OCI-LY7 (cell line): ENCODE data around the gene ROBO2. TPM values are rescaled to one million over a fixed set of nuclear protein-coding genes. Genes with fewer than 3 reads are reported as not detected.

Source experiments
- BruUV-seq: library from RNA; stranded (reverse); fragments of 400-500 nt; replicated peaks from 2 replicates; lab custom pipeline; 2021; lab: Mats Ljungman, UMichigan
- CTCF ChIA-PET: fragments of 300-600 bp; sonication (Branson Sonifier 250); formaldehyde crosslinking; loops from one replicate; lab custom pipeline; 2022; ENCODE audit warnings: antibody characterized with exemption; ENCODE audit not compliant: unreplicated experiment; lab: Charles Lee
- POLR2A ChIA-PET: fragments of 300-600 bp; sonication (Branson Sonifier 250); formaldehyde crosslinking; loops from one replicate; lab custom pipeline; 2022; ENCODE audit warnings: antibody characterized with exemption; lab: Charles Lee
- DNase-seq: peaks from one replicate; pipeline ENCODE4 v3.0.0-alpha.2; 2015; ENCODE audit warnings: low spot score
- H2AFZ ChIP-seq: fragments of 200-600 bp; sonication (generic), shearing (Covaris generic); 2 replicates; pipeline ENCODE4 v1.6.1; 2014; ENCODE audit warnings: mild to moderate bottlenecking, antibody characterized with exemption, low read length, moderate library complexity
- H3K27ac ChIP-seq: fragments of 200-600 bp; sonication (generic); 2 replicates; pipeline ENCODE4 v1.5.1; 2014; ENCODE audit warnings: mixed run types, low read depth, mild to moderate bottlenecking, moderate library complexity, low read length, inconsistent platforms; ENCODE audit not compliant: poor library complexity, severe bottlenecking
- H3K36me3 ChIP-seq: fragments of 200-600 bp; sonication (generic); 2 replicates; pipeline ENCODE4 v1.6.1; 2014; ENCODE audit warnings: mild to moderate bottlenecking, antibody characterized with exemption, low read length, moderate library complexity, mixed read lengths; ENCODE audit not compliant: insufficient read depth
- H3K4me1 ChIP-seq: fragments of 200-600 bp; sonication (generic); 2 replicates; pipeline ENCODE4 v1.5.1; 2014; ENCODE audit warnings: mild to moderate bottlenecking, low read length; ENCODE audit not compliant: insufficient read depth, poor library complexity, severe bottlenecking
- H3K4me2 ChIP-seq: fragments of 200-600 bp; sonication (generic); 2 replicates; pipeline ENCODE4 v1.6.1; 2014; ENCODE audit warnings: mild to moderate bottlenecking, low read length
- H3K4me3 ChIP-seq: fragments of 200-600 bp; sonication (generic); 2 replicates; pipeline ENCODE4 v1.5.1; 2014; ENCODE audit warnings: mild to moderate bottlenecking, low read depth, low read length; ENCODE audit not compliant: poor library complexity, severe bottlenecking
- H3K79me2 ChIP-seq: fragments of 200-600 bp; sonication (generic); 2 replicates; pipeline ENCODE4 v1.6.1; 2016; ENCODE audit warnings: low read depth, mild to moderate bottlenecking, low read length, moderate library complexity, mixed read lengths; ENCODE audit not compliant: insufficient read depth
- H3K9me2 ChIP-seq: fragments of 200-600 bp; sonication (generic); 2 replicates; pipeline ENCODE4 v1.6.1; 2016; ENCODE audit warnings: mild to moderate bottlenecking, low read length, mixed read lengths; ENCODE audit not compliant: insufficient read depth
- H3K9me3 ChIP-seq: fragments of 200-600 bp; sonication (generic); 2 replicates; pipeline ENCODE4 v1.6.1; 2014; ENCODE audit warnings: mild to moderate bottlenecking, mixed run types, low read length, mixed read lengths
- H4K20me1 ChIP-seq: fragments of 200-600 bp; sonication (generic); 2 replicates; pipeline ENCODE4 v1.6.1; 2014; ENCODE audit warnings: mild to moderate bottlenecking, antibody characterized with exemption, low read length, moderate library complexity, mixed read lengths; ENCODE audit not compliant: insufficient read depth
- EZH2phosphoT487 ChIP-seq: fragments of 200-600 bp; sonication (generic); IDR thresholded peaks from 2 replicates; pipeline ENCODE4 v1.6.1; 2018; ENCODE audit warnings: low read depth, borderline replicate concordance, mild to moderate bottlenecking, mixed run types, antibody characterized with exemption, low read length, moderate library complexity, mixed read lengths
- intact Hi-C: fragments of 100-400 bp; cut with micrococcal nuclease; formaldehyde crosslinking; loops from one replicate; pipeline ENCODE4 v1.10.0; 2022; ENCODE audit not compliant: unreplicated experiment
- total RNA-seq, 2 experiments: library from RNA; depleted of rRNA in 1 of 2; stranded (reverse); fragments of >200 nt in 1 of 2; shearing (Covaris generic) in 1 of 2; gene quantifications; 2 replicates each; pipeline ENCODE4 v1.2.3, GENCODE V29; 2014 to 2022
- TF ChIP-seq, protein P1 (sequence below): fragments of 200-600 bp; sonication (generic); conservative IDR thresholded peaks from 2 replicates; pipeline ENCODE4 v1.5.1; 2014; ENCODE audit warnings: mild to moderate bottlenecking, antibody characterized with exemption, low read length, moderate library complexity, mixed read lengths

ROBO2 gene
- total RNA-seq, 2 experiments from 2014 or later: 0.06 to 4.8 TPM

DNA sequence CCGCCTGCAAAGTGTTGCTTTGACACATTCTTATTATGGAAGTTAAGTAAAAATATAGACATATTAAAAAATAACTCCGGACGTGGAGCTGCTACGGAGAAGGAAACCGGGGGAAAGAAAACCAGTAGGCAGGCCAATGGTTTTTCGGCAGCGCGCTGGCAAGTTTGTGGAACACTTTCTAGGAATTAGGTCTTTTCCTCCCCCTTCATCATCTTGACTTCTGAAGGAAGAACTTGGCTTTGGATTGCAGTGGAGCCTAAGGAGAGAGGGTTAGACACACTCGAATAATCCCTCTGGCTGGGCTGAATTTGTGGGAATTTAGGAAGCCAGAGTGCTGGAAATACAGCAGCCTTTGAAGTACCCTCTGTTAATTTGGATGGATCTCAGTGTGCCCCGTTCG lies 317 bp downstream of the ROBO2 start:
- H3K9me3 ChIP-seq: no peaks in the 10 kb centered on the region
- ChIA-PET POLR2A (no interaction called here), CTCF (no interaction called here)
- no peak overlapping the region for H3K4me2 ChIP-seq
- no peak overlapping the region for H3K4me3 ChIP-seq
- no TSS peak for BruUV-seq
- H3K9me2 ChIP-seq: no peaks in the 10 kb centered on the region
- intact Hi-C loops: no loop called here
- H3K79me2 ChIP-seq: no peaks in the 10 kb centered on the region
- H4K20me1 ChIP-seq: no peaks in the 10 kb centered on the region
- H3K4me1 ChIP-seq: no peaks in the 10 kb centered on the region
- no peak for TF ChIP-seq EZH2phosphoT487
- no peak overlapping the region for H3K27ac ChIP-seq
- no peak for DNase-seq
- no peak overlapping the region for H2AFZ ChIP-seq
- no peaks in the 10 kb centered on the region for H3K36me3 ChIP-seq

DNA sequence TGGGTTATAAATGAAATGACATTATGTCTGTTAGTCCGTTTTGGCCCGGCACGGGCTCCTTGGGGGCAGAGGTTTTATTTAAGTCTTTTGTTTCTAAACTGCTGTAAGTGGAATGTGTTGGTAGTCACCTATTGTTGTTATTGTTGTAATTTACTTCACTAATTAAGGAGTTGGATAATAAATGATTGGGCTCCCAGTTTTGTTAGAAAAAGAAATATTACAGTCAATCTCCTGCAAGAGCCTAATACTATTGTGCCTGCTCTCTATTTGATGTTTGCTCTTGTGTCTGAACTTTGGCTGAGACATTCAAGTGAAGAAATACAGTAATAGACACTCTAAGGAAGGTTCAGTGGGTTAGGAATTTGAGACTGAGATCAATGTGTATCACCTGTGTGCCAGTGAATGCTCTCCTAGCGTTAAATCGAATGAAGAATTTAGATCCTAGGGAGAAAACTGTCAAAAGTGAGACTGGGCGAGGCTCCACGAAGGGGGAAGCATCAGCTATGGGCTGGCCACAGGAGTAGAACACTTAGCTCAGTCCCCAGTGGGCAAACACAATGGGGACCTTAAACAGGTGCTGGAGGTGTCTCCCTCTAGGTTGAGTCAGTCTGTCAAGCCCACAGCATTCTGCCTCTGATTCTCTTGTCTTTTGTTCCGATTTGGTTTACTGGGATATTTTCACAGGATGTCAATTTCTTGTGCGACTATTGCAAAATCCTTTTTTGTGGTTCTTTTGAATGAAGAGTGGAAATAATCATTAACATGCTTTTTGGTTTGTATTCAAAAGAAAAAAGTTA lies 1.2 kb downstream of the ROBO2 start:
- H3K9me2 ChIP-seq: no peaks in the 10 kb centered on the region
- no peaks in the 10 kb centered on the region for H4K20me1 ChIP-seq
- no peak overlapping the region for H3K27ac ChIP-seq
- ChIA-PET CTCF (no interaction called here), POLR2A (no interaction called here)
- no peak overlapping the region for H3K4me3 ChIP-seq
- no peak overlapping the region for H2AFZ ChIP-seq
- intact Hi-C loops: no loop called here
- H3K79me2 ChIP-seq: no peaks in the 10 kb centered on the region
- no peaks in the 10 kb centered on the region for H3K9me3 ChIP-seq
- H3K36me3 ChIP-seq: no peaks in the 10 kb centered on the region
- DNase-seq: no peak
- TF ChIP-seq, protein P1, sequence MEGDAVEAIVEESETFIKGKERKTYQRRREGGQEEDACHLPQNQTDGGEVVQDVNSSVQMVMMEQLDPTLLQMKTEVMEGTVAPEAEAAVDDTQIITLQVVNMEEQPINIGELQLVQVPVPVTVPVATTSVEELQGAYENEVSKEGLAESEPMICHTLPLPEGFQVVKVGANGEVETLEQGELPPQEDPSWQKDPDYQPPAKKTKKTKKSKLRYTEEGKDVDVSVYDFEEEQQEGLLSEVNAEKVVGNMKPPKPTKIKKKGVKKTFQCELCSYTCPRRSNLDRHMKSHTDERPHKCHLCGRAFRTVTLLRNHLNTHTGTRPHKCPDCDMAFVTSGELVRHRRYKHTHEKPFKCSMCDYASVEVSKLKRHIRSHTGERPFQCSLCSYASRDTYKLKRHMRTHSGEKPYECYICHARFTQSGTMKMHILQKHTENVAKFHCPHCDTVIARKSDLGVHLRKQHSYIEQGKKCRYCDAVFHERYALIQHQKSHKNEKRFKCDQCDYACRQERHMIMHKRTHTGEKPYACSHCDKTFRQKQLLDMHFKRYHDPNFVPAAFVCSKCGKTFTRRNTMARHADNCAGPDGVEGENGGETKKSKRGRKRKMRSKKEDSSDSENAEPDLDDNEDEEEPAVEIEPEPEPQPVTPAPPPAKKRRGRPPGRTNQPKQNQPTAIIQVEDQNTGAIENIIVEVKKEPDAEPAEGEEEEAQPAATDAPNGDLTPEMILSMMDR: no peak
- no peak for TF ChIP-seq EZH2phosphoT487
- no peak overlapping the region for H3K4me2 ChIP-seq
- BruUV-seq: no TSS peak
- H3K4me1 ChIP-seq: no peaks in the 10 kb centered on the region

DNA sequence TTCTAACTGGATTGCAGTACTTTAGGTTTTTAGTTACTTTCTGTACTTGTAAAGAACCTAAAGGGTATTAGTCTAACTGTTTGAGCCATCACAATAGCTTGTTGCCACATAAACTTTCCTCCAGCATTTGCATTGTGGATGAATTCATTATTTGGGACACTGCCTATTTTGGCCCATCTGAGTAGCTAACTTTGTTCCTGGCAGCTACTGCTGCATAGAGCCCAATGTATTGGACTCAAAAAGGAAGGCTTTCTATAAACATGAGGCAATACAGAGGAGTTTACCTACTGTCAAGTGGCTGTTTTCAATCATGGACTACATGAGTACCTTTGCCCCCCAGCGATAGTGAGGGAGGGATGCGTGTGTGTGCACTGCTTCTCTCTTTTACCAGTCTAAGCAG lies 1.9 kb downstream of the ROBO2 start:
- H3K27ac ChIP-seq: no peak overlapping the region
- no peak for TF ChIP-seq EZH2phosphoT487
- TF ChIP-seq, protein P1: no peak
- no peak for DNase-seq
- intact Hi-C loops: no loop called here
- no peaks in the 10 kb centered on the region for H3K9me2 ChIP-seq
- CTCF ChIA-PET: no interaction called here
- no TSS peak for BruUV-seq
- no peaks in the 10 kb centered on the region for H3K36me3 ChIP-seq
- H3K4me2 ChIP-seq: no peak overlapping the region
- POLR2A ChIA-PET: no interaction called here
- H2AFZ ChIP-seq: no peak overlapping the region
- no peak overlapping the region for H3K4me3 ChIP-seq
- H4K20me1 ChIP-seq: no peaks in the 10 kb centered on the region
- no peaks in the 10 kb centered on the region for H3K9me3 ChIP-seq
- no peaks in the 10 kb centered on the region for H3K79me2 ChIP-seq
- H3K4me1 ChIP-seq: no peaks in the 10 kb centered on the region
